Measurements from ENCODE around the gene PCP4.

DNA sequence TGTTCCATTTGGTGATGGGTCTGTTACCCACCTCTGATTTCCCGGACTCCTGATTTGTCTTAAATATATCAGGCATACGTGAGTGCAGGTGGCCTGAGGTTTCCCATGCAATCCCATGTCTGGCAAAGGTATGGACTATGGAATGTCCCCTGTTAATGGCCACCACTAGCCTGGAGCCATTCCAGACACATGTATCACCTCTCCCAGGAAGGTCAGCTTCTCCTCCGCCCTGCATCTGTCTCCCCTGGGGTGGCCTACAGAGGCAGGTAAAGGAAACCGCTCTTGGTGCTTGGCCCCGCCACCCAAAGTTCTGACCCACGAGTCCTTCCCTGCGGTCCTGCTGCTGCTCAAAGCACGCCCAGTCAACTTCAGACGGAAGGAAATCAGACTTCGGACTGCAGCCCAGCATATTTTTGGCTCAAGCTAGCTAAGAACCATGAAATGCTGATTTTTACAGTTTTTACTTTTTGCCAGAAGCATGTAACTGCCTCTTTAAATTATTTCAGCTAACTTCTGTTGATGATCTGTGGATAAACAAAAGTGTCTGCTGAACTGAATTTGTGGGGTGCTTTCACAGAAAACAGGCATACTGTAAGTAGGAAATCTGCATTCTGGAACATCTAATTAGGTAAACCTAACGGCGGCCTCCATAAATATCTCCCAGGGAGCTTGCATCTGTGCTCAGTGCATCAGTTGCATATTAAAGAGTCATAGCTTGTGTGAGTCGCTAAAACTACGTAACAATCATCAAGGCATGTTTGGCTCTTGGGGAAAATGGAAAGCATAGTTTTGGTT is 105.9 kb downstream of the PCP4 start:
- TF ChIP-seq, protein P1, sequence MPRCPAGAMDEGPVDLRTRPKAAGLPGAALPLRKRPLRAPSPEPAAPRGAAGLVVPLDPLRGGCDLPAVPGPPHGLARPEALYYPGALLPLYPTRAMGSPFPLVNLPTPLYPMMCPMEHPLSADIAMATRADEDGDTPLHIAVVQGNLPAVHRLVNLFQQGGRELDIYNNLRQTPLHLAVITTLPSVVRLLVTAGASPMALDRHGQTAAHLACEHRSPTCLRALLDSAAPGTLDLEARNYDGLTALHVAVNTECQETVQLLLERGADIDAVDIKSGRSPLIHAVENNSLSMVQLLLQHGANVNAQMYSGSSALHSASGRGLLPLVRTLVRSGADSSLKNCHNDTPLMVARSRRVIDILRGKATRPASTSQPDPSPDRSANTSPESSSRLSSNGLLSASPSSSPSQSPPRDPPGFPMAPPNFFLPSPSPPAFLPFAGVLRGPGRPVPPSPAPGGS (IDR thresholded peaks at IDR 0.05), result no peak
- TF ChIP-seq FOSL2 (IDR thresholded peaks at IDR 0.05) (no peak), FOSL2 (CRISPR knock-in tag; IDR thresholded peaks at IDR 0.05) (no peak), POLR2A (IDR thresholded peaks at IDR 0.05; ENCODE audit: low read length) (no peak), CEBPB (IDR thresholded peaks at IDR 0.05) (no peak), JUNB (IDR thresholded peaks at IDR 0.05) (no peak), SREBF2 (IDR thresholded peaks at IDR 0.05) (no peak), BHLHE40 (IDR thresholded peaks at IDR 0.05; ENCODE audit: low read depth, low read length) (no peak), EP300 (IDR thresholded peaks at IDR 0.05) (no peak)
- TF ChIP-seq, protein P2, sequence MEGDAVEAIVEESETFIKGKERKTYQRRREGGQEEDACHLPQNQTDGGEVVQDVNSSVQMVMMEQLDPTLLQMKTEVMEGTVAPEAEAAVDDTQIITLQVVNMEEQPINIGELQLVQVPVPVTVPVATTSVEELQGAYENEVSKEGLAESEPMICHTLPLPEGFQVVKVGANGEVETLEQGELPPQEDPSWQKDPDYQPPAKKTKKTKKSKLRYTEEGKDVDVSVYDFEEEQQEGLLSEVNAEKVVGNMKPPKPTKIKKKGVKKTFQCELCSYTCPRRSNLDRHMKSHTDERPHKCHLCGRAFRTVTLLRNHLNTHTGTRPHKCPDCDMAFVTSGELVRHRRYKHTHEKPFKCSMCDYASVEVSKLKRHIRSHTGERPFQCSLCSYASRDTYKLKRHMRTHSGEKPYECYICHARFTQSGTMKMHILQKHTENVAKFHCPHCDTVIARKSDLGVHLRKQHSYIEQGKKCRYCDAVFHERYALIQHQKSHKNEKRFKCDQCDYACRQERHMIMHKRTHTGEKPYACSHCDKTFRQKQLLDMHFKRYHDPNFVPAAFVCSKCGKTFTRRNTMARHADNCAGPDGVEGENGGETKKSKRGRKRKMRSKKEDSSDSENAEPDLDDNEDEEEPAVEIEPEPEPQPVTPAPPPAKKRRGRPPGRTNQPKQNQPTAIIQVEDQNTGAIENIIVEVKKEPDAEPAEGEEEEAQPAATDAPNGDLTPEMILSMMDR (IDR thresholded peaks at IDR 0.05), result no peak

All from A549 (cell line).